LNCaP clone FGC (cell line): Measurements from ENCODE around the gene WBP2.
"Not testable (repeated sequence)": the region's sequence is repeated elsewhere in the genome, so short reads cannot be mapped to it uniquely, and the experiment has no call there.

Source experiments
- DNase-seq: peaks from one replicate; pipeline ENCODE4 v3.0.0-alpha.2; 2011; ENCODE audit warnings: low read depth
- H3K4me3 ChIP-seq: 2 replicates; pipeline ENCODE4 v1.5.1; 2011; ENCODE audit warnings: mild to moderate bottlenecking, low read depth, low read length, control low read depth
- CTCF ChIP-seq: IDR thresholded peaks from 2 replicates; pipeline ENCODE4 v1.5.1; 2012; ENCODE audit warnings: mild to moderate bottlenecking; ENCODE audit not compliant: control insufficient read depth, insufficient read depth; ENCODE audit errors: extremely low read depth

The WBP2 gene

GRCh38 chr17:75814021-75814395 is 41.1 kb downstream of the WBP2 start:
- H3K4me3 ChIP-seq: no peak overlapping the region
- no peak for DNase-seq
- no peak for TF ChIP-seq CTCF

GRCh38 chr17:75813081-75814020 is 41.8 kb downstream of the WBP2 start:
- no peak for TF ChIP-seq CTCF
- no peak for DNase-seq
- H3K4me3 ChIP-seq: no peak overlapping the region

GRCh38 chr17:75812096-75813013 is 42.8 kb downstream of the WBP2 start:
- no peak for TF ChIP-seq CTCF
- H3K4me3 ChIP-seq: no peak overlapping the region
- no peak for DNase-seq

- no peak for DNase-seq
- TF ChIP-seq CTCF: no peak
- H3K4me3 ChIP-seq: no peak overlapping the region
Observed at GRCh38 chr17:75811174-75811573, 44.0 kb downstream of the WBP2 start.

- DNase-seq, H3K4me3 ChIP-seq: not testable (repeated sequence)
Observed at GRCh38 chr17:75810756-75811155, 44.4 kb downstream of the WBP2 start.

GRCh38 chr17:75810216-75810615 is 44.9 kb downstream of the WBP2 start:
- DNase-seq: no peak
- no peak for TF ChIP-seq CTCF
- H3K4me3 ChIP-seq: no peak overlapping the region

- no peak for DNase-seq
- H3K4me3 ChIP-seq: no peak overlapping the region
- TF ChIP-seq CTCF: no peak
Observed at GRCh38 chr17:75809631-75810111, 45.5 kb downstream of the WBP2 start.
